ENCODE results near the gene RXRB. TPM values are rescaled to one million over a fixed set of nuclear protein-coding genes. Genes with fewer than 3 reads are reported as not detected.

RXRB gene
- total and polyA plus RNA-seq, 2 of the 13 experiments (the other 11 are each of a cell fraction or from before 2014, with no cell fraction given): 26.7 to 55.7 TPM

DNA sequence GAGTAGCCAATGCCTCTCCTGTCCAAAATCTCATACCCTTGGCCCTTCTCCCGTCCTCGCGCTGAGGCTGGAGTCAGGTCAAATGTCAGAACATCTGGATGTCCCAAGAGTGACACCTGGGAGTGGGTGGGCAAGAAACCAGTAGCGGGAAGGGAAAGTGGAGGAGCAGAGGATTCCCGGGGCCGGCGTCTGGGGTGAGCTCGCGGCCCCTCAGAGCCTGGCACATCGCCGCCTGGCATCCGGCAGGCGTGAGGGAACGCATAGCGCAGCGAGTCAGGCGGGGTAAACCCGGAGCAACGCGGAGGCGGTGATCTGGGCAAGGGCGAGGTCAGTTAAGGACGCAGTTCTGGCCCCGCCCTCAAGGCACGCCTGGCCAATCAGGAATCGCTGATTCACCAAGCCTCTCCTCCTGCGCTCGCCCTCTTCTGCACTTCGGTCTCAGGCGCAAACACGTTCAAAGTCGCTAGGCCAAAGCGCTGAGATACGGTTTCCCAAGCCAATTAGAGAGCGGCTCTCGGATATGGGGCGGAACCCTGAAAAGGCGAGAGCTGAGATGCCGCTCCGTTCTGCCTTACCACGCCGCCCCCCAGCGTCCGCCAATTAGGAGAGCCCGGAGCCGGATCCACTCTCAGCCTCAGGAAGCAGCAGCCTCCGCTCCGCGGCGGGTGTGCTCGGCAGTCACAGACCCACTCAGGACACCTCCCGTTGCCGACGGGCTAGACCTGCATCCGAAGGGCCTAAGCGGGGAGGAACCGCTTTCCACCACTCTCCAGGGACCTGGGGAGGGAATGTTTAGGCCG is 48.7 kb upstream of the RXRB start (continued):
- TF ChIP-seq ZNF569 (CRISPR knock-in tag; IDR thresholded peaks at IDR 0.05; ENCODE audit: borderline replicate concordance): peak; percentile 38; the same call in 1 of the 2 replicates
- TF ChIP-seq ZMYM2 (CRISPR knock-in tag; IDR thresholded peaks at IDR 0.05): 0 out of 2 replicates have a peak, but pooled peaks have one; percentile 20
- TF ChIP-seq NR0B2 (CRISPR knock-in tag; IDR thresholded peaks at IDR 0.05): peak; percentile 45; the same call in 1 of the 2 replicates
- peak; percentile 84; the same call in 1 of the 2 replicates for TF ChIP-seq ZNF790 (CRISPR knock-in tag; IDR thresholded peaks at IDR 0.05; ENCODE audit: borderline replicate concordance)
- TF ChIP-seq CHD4 (IDR thresholded peaks at IDR 0.05; ENCODE audit: borderline replicate concordance, low read length): no peak
- TF ChIP-seq ATF7 (IDR thresholded peaks at IDR 0.05): no peak
- peak; percentile 41; the same call in 1 of the 2 replicates for TF ChIP-seq ATF7 (CRISPR knock-in tag; IDR thresholded peaks at IDR 0.05)
- TF ChIP-seq RFXAP (CRISPR knock-in tag; IDR thresholded peaks at IDR 0.05; ENCODE audit: borderline replicate concordance): 0 out of 2 replicates have a peak, but pooled peaks have one; percentile 60
- peak; percentile 48; the same call in 1 of the 2 replicates for TF ChIP-seq ZBTB38 (CRISPR knock-in tag; IDR thresholded peaks at IDR 0.05)
- peak; percentile 51 for TF ChIP-seq MXD3 (CRISPR knock-in tag; IDR thresholded peaks at IDR 0.05)
- peak; percentile 90 for TF ChIP-seq ZNF607 (CRISPR knock-in tag; IDR thresholded peaks at IDR 0.05; ENCODE audit: borderline replicate concordance)
- TF ChIP-seq CENPBD1 (CRISPR knock-in tag; IDR thresholded peaks at IDR 0.05; ENCODE audit: borderline replicate concordance, low read depth): no peak
- TF ChIP-seq, protein P1, sequence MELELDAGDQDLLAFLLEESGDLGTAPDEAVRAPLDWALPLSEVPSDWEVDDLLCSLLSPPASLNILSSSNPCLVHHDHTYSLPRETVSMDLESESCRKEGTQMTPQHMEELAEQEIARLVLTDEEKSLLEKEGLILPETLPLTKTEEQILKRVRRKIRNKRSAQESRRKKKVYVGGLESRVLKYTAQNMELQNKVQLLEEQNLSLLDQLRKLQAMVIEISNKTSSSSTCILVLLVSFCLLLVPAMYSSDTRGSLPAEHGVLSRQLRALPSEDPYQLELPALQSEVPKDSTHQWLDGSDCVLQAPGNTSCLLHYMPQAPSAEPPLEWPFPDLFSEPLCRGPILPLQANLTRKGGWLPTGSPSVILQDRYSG (CRISPR knock-in tag; IDR thresholded peaks at IDR 0.05): no peak
- TF ChIP-seq KAT8 (CRISPR knock-in tag; IDR thresholded peaks at IDR 0.05): peak; percentile 80
- TF ChIP-seq GLI4 (CRISPR knock-in tag; IDR thresholded peaks at IDR 0.05; ENCODE audit: borderline replicate concordance): no peak
- no peak for TF ChIP-seq HOXA9 (CRISPR knock-in tag; IDR thresholded peaks at IDR 0.05; ENCODE audit: borderline replicate concordance)
- TF ChIP-seq NR3C1 (CRISPR knock-in tag; IDR thresholded peaks at IDR 0.05): no peak
- peak; percentile 76; the same call in 1 of the 2 replicates for TF ChIP-seq NFATC3 (CRISPR knock-in tag; IDR thresholded peaks at IDR 0.05)
- no peak for TF ChIP-seq JUND (CRISPR knock-in tag; IDR thresholded peaks at IDR 0.05)
- TF ChIP-seq ZNF776 (CRISPR knock-in tag; IDR thresholded peaks at IDR 0.05): peak; percentile 58; the same call in 1 of the 2 replicates
- TF ChIP-seq RBFOX2 (IDR thresholded peaks at IDR 0.05; ENCODE audit: low read depth, low read length): peak; percentile 89
- no peak for TF ChIP-seq BATF2 (CRISPR knock-in tag; IDR thresholded peaks at IDR 0.05)
- peak; percentile 50 for TF ChIP-seq ZNF333 (CRISPR knock-in tag; IDR thresholded peaks at IDR 0.05; ENCODE audit: borderline replicate concordance)
- TF ChIP-seq KMT2A (CRISPR knock-in tag; IDR thresholded peaks at IDR 0.05): 0 out of 2 replicates have a peak, but pooled peaks have one; percentile 40
- no peak for TF ChIP-seq ZNF879 (CRISPR knock-in tag; IDR thresholded peaks at IDR 0.05)
- TF ChIP-seq KDM6A (CRISPR knock-in tag; IDR thresholded peaks at IDR 0.05; ENCODE audit: low read depth): no peak; the same call in none of the 2 replicates
- no peak for TF ChIP-seq ZNF629 (CRISPR knock-in tag; conservative IDR thresholded peaks at IDR 0.05)
